Esophagus muscularis mucosa (tissue), 4 donors: ENCODE data around the gene SIGLEC5. TPM values are rescaled to one million over a fixed set of nuclear protein-coding genes. Genes with fewer than 3 reads are reported as not detected.

ENCODE experiments used
- DNase-seq: peaks from one replicate; pipeline ENCODE4 v3.0.0-alpha.2; 2017; ENCODE audit errors: extremely low spot score
- H3K27ac ChIP-seq, 4 donors: fragments of 200-600 bp; sonication (generic); replicated peaks in 1 of 4; 1 replicate in 3 of 4; 2 replicates in 1 of 4; pipeline ENCODE4 v1.5.1; 2016 to 2019; ENCODE audit warnings: mild to moderate bottlenecking in 1 of 4
- H3K27me3 ChIP-seq, 4 donors: fragments of 200-600 bp; sonication (generic); one replicate each; pipeline versions ENCODE4 v1.5.1 to v1.6.0; 2016 to 2019
- H3K36me3 ChIP-seq, 4 donors: fragments of 200-600 bp; sonication (generic); one replicate each; pipeline ENCODE4 v1.5.1; 2016 to 2019
- H3K4me1 ChIP-seq, 4 donors: fragments of 200-600 bp; sonication (generic); one replicate each; pipeline ENCODE4 v1.5.1; 2016 to 2019
- H3K4me3 ChIP-seq, 4 donors: fragments of 200-600 bp; sonication (generic); 1 replicate in 2 of 4; 2 replicates in 2 of 4; pipeline ENCODE4 v1.5.1; 2016 to 2019; ENCODE audit warnings: mild to moderate bottlenecking in 4 of 4, moderate library complexity in 1 of 4
- H3K9me3 ChIP-seq, 4 donors: fragments of 200-600 bp; sonication (generic); 1 replicate in 3 of 4; 2 replicates in 1 of 4; pipeline ENCODE4 v1.5.1; 2016 to 2019
- EP300 ChIP-seq: sonication (generic); formaldehyde crosslinking; IDR thresholded peaks from one replicate; pipeline ENCODE4 v1.6.1; 2017; ENCODE audit warnings: antibody characterized with exemption
- POLR2A ChIP-seq: fragments of 450-650 bp; IDR thresholded peaks from one replicate; pipeline ENCODE4 v1.6.1; 2017; ENCODE audit warnings: antibody characterized with exemption, moderate library complexity, mild to moderate bottlenecking, low read depth
- POLR2AphosphoS5 ChIP-seq, 2 donors: sonication (generic); formaldehyde crosslinking; IDR thresholded peaks; one replicate each; pipeline ENCODE4 v1.6.1; 2017; ENCODE audit warnings: antibody characterized with exemption in 2 of 2
- WGBS: methylation state at CpG from one replicate; pipeline ENCODE4 v1.1.5; 2018; 5-methylcytosine and 5-hydroxymethylcytosine counted together
- intact Hi-C: fragments of 100-400 bp; cut with DNase I; formaldehyde crosslinking; loops from one replicate; pipeline ENCODE4 v1.15.1; 2023
- total RNA-seq, 4 donors: library from RNA; depleted of rRNA; stranded (reverse); fragments of >200 nt; gene quantifications; one replicate each; pipeline versions ENCODE4 v1.1.0 to v1.2.1, GENCODE V29; 2016
- TF ChIP-seq, protein P1 (sequence below), 3 experiments: fragments of 200-600 bp in 2 of 3; fragments of 450-650 bp in 1 of 3; sonication (generic) in 2 of 3; IDR thresholded peaks; one replicate each; pipeline ENCODE4 v1.5.1; 2017 to 2019; ENCODE audit warnings: antibody characterized with exemption in 3 of 3, mild to moderate bottlenecking in 2 of 3, moderate library complexity in 1 of 3

The SIGLEC5 gene
- total RNA-seq, 4 donors from 2014 or later = 0.52 to 2.0 (median 1.00) TPM

DNA sequence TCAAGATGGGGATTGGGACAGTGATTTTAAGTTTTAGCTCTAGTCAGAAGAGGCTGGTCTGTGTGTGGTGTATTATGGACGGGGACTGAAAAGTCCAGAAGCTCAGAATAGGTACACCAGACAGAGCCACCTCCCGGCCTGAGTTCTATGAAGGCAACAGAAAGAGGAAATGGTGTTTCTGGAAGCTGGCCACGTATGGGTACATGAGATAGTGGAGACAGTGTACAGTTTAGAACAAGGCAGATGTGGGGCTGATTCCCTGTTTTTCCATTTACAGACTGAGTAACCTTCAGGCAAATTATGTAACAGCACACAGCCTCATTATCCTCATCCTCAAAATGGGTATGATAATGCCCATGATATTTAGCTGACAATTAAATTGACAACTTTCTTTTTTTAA is 57.8 kb downstream of the SIGLEC5 start:
- H3K4me3 ChIP-seq = peak overlapping the region; percentile 58 to 79 (median 72)

DNA sequence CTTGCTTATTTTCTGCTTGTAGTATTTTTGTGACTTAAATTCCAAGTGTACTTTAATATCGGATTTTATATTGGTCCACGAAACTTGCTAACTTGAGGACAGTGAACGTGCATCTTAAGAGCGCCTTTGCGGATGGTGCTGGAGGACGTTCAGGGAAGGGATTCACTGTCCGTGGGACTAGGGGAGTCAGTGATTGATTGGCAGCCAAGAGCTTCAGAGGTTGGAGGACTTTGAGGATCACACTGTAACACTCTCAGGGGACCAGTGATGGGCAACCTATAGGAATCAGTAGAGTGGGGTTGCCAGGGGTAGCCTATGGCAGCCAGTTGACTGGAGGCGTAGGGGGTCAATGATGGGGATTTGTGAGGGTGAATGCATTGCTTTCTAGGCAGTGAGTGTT is 58.6 kb downstream of the SIGLEC5 start:
- peaks cover 0 to 2% (median 0%) of the 10 kb centered on the region in 4 donors for H3K27me3 ChIP-seq
- H3K36me3 ChIP-seq = peaks cover 8 to 29% (median 20%) of the 10 kb centered on the region in 4 donors
- no peak for TF ChIP-seq POLR2A
- TF ChIP-seq, protein P1, sequence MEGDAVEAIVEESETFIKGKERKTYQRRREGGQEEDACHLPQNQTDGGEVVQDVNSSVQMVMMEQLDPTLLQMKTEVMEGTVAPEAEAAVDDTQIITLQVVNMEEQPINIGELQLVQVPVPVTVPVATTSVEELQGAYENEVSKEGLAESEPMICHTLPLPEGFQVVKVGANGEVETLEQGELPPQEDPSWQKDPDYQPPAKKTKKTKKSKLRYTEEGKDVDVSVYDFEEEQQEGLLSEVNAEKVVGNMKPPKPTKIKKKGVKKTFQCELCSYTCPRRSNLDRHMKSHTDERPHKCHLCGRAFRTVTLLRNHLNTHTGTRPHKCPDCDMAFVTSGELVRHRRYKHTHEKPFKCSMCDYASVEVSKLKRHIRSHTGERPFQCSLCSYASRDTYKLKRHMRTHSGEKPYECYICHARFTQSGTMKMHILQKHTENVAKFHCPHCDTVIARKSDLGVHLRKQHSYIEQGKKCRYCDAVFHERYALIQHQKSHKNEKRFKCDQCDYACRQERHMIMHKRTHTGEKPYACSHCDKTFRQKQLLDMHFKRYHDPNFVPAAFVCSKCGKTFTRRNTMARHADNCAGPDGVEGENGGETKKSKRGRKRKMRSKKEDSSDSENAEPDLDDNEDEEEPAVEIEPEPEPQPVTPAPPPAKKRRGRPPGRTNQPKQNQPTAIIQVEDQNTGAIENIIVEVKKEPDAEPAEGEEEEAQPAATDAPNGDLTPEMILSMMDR (IDR thresholded peaks at IDR 0.05) = no peak
- no peak for TF ChIP-seq POLR2AphosphoS5 (IDR thresholded peaks at IDR 0.05)
- TF ChIP-seq EP300 = no peak
- peak overlapping the region; percentile 58 to 79 (median 72) for H3K4me3 ChIP-seq
- H3K27ac ChIP-seq = peak overlapping the region; percentile 69 to 78 (median 76)
- no peak for DNase-seq
- peaks cover 15 to 18% (median 17%) of the 10 kb centered on the region in 4 donors for H3K4me1 ChIP-seq
- intact Hi-C loops = no loop called here
- no peaks in the 10 kb centered on the region for H3K9me3 ChIP-seq
- 7% methylated on average over 8 of the region's 8 CpGs for WGBS

More for the DNA sequence above, 57.8 kb downstream of the SIGLEC5 start:
- H3K27ac ChIP-seq = no peak overlapping the region
- no peaks in the 10 kb centered on the region for H3K9me3 ChIP-seq
- TF ChIP-seq POLR2A = no peak
- no peak for TF ChIP-seq EP300
- TF ChIP-seq, protein P1 (IDR thresholded peaks at IDR 0.05) = no peak
- TF ChIP-seq POLR2AphosphoS5 (IDR thresholded peaks at IDR 0.05) = no peak
- no peak for DNase-seq
- H3K36me3 ChIP-seq = peaks cover 8 to 36% (median 23%) of the 10 kb centered on the region in 4 donors
- H3K27me3 ChIP-seq = no peaks in the 10 kb centered on the region
- peaks cover 15 to 18% (median 17%) of the 10 kb centered on the region in 4 donors for H3K4me1 ChIP-seq
- intact Hi-C loops = loop anchor here (2.0 kb wide), 1 partner anchor 22 kb away; no protein-coding TSS in a partner anchor
- 53% methylated on average over 3 of the region's 3 CpGs for WGBS

- Histone ChIP-seq H3K27ac (peak within 1 kb of the TSS; percentile 69 to 78 (median 76)), H3K27me3 (peaks cover 0 to 6% (median 0%) of the 10 kb centered on the region in 4 donors), H3K9me3 (no peaks in the 10 kb centered on the region), H3K4me1 (peaks cover 15 to 18% (median 17%) of the 10 kb centered on the region in 4 donors), H3K4me3 (peak within 1 kb of the TSS; percentile 58 to 79 (median 72)), H3K36me3 (peaks cover 8 to 24% (median 15%) of the 10 kb centered on the region in 4 donors)
- intact Hi-C loops = no loop called here
- peak; percentile 96 for DNase-seq
- no peak for TF ChIP-seq EP300
- TF ChIP-seq, protein P1 (IDR thresholded peaks at IDR 0.05) = no peak
- no peak for TF ChIP-seq POLR2A
- TF ChIP-seq POLR2AphosphoS5 (IDR thresholded peaks at IDR 0.05) = peak; percentile 62 to 95
- WGBS = under 1% methylated on average over 30 of the region's 30 CpGs
Observed at GRCh38 chr19:51570962-51571575, 59.1 kb downstream of the SIGLEC5 start, which contains the start of gene ZNF175. TSS of gene ZNF175 (plus strand) at chr19:51571283. CDS start at chr19:51573330, 2,047 bp downstream.

- intact Hi-C loops = no loop called here
- Histone ChIP-seq H3K36me3 (peaks cover 4 to 6% (median 6%) of the 10 kb centered on the region in 4 donors), H3K4me1 (peaks cover 15 to 18% (median 17%) of the 10 kb centered on the region in 4 donors), H3K4me3 (no peak overlapping the region), H3K9me3 (no peaks in the 10 kb centered on the region), H3K27me3 (peaks cover 0 to 32% (median 0%) of the 10 kb centered on the region in 4 donors), H3K27ac (no peak overlapping the region)
- no peak for DNase-seq
- no peak for TF ChIP-seq POLR2A
- TF ChIP-seq, protein P1 (IDR thresholded peaks at IDR 0.05) = no peak
- TF ChIP-seq EP300 = no peak
- TF ChIP-seq POLR2AphosphoS5 (IDR thresholded peaks at IDR 0.05) = no peak
- WGBS = 88% methylated on average over 1 of the region's 1 CpG
Observed at GRCh38 chr19:51568456-51568855, 61.7 kb downstream of the SIGLEC5 start.
